Endothelial cell of umbilical vein (primary cell): ENCODE measurements around the gene ZNF362.

ENCODE experiments used
- CTCF ChIP-seq, 2 donors: IDR thresholded peaks; 1 replicate in 1 of 2; 2 replicates in 1 of 2; pipeline ENCODE4 v1.5.1; 2011; ENCODE audit warnings: low read length in 2 of 2, mild to moderate bottlenecking in 2 of 2, moderate library complexity in 2 of 2, control low read depth in 1 of 2, inconsistent platforms in 1 of 2, low read depth in 1 of 2; ENCODE audit not compliant: insufficient read depth in 1 of 2; ENCODE audit errors: extremely low read depth in 1 of 2
- JUN ChIP-seq: IDR thresholded peaks from 2 replicates; pipeline ENCODE4 v1.6.1; 2011; ENCODE audit warnings: borderline replicate concordance, low read depth; ENCODE audit not compliant: insufficient read length, insufficient read depth
- MAX ChIP-seq: IDR thresholded peaks from 2 replicates; pipeline ENCODE4 v1.6.1; 2011; ENCODE audit not compliant: insufficient read depth, insufficient read length
- POLR2A ChIP-seq: IDR thresholded peaks from 2 replicates; pipeline ENCODE4 v1.6.1; 2012; ENCODE audit warnings: low read depth, mild to moderate bottlenecking, control low read depth, low read length
- POLR2AphosphoS5 ChIP-seq: IDR thresholded peaks from 2 replicates; pipeline ENCODE4 v1.6.1; 2012; ENCODE audit warnings: low read depth, mild to moderate bottlenecking, control low read depth, low read length, moderate library complexity; ENCODE audit not compliant: insufficient read depth

GRCh38 chr1:33334081-33334552, 77.8 kb downstream of the ZNF362 start:
- TF ChIP-seq JUN, result no peak
- no peak for TF ChIP-seq POLR2A
- TF ChIP-seq CTCF (IDR thresholded peaks at IDR 0.05; ENCODE audit: extremely low read depth in 1 of 2, insufficient read depth in 1 of 2, low read depth in 1 of 2, low read length in 2 of 2), result no peak
- TF ChIP-seq MAX, result no peak
- TF ChIP-seq POLR2AphosphoS5, result no peak
